K562 (cell line): Measurements from ENCODE around the gene ACSF2. TPM values are rescaled to one million over a fixed set of nuclear protein-coding genes. Genes with fewer than 3 reads are reported as not detected.

Experiments used
- CHD7 ChIP-seq: fragments of 200-600 bp; sonication (generic); IDR thresholded peaks from one replicate; pipeline ENCODE4 v1.6.1; 2012; ENCODE audit warnings: mild to moderate bottlenecking, low read depth, low read length, inconsistent platforms
- ESRRA ChIP-seq: fragments of 450-650 bp; IDR thresholded peaks from 2 replicates; pipeline ENCODE4 v1.6.1; 2014; ENCODE audit warnings: low read depth, mild to moderate bottlenecking, moderate library complexity, borderline replicate concordance
- FOXJ2 ChIP-seq: fragments of 200-800 bp; sonication (Bioruptor generic); IDR thresholded peaks from 2 replicates; pipeline ENCODE4 v1.6.1; 2016; ENCODE audit warnings: missing genetic modification characterization, missing compliant biosample characterization
- SRF ChIP-seq, 2 experiments: fragments of 250-450, 450-650 bp in 1 of 2; sonication (Bioruptor Pico) in 1 of 2; sonication (generic) in 1 of 2; formaldehyde crosslinking; IDR thresholded peaks; 2 replicates each; pipeline versions ENCODE4 v1.5.0 to v1.5.1; 2020 to 2022; ENCODE audit warnings: mild to moderate bottlenecking in 1 of 2, missing genetic modification reagents in 1 of 2
- polyA plus RNA-seq, 8 experiments: library from polyadenylated mRNA; depleted of rRNA in 4 of 8; stranded (reverse) in 5 of 8; unstranded in 3 of 8; fragments of >200 nt; fragmentation: Nextera tagmentation in 2 of 8; fragmentation: Illumina TruSeq in 1 of 8; extraction: Ambion mirVana in 2 of 8; extraction: Trizol in 1 of 8; gene quantifications; 2 replicates each; pipeline versions ENCODE4 v1.2.1 to v1.2.3, GENCODE V29; 2011 to 2014; ENCODE audit warnings: inconsistent platforms in 1 of 8, missing spikeins in 1 of 8
- total RNA-seq, 7 experiments: library from RNA; depleted of rRNA in 6 of 7; stranded (reverse); fragments of >200 nt in 6 of 7; fragmentation: Illumina TruSeq in 2 of 7; extraction: Trizol in 2 of 7; gene quantifications; 2 replicates each; pipeline versions ENCODE4 v1.2.1 to v1.2.3, GENCODE V29; 2011 to 2021; ENCODE audit warnings: low replicate concordance in 1 of 7
- TF ChIP-seq, protein P1 (sequence below), 2 experiments: IDR thresholded peaks in 1 of 2; conservative IDR thresholded peaks in 1 of 2; 2 replicates each; pipeline ENCODE4 v1.6.1; 2016; ENCODE audit warnings: low read depth in 2 of 2, mild to moderate bottlenecking in 1 of 2, missing compliant biosample characterization in 1 of 2, missing genetic modification characterization in 1 of 2, moderate library complexity in 1 of 2

ACSF2 gene
- total and polyA plus RNA-seq, 9 of the 15 experiments (the other 6 are each of a cell fraction or from before 2014, with no cell fraction given), result 0.89 to 6.1 (median 3.5) TPM

GRCh38 chr17:50499270-50499669, 73.3 kb downstream of the ACSF2 start (continued):
- TF ChIP-seq CHD7 (no peak), FOXJ2 (no peak), SRF (CRISPR knock-in tag; IDR thresholded peaks at IDR 0.05) (no peak), ESRRA (no peak)
- TF ChIP-seq, protein P1, sequence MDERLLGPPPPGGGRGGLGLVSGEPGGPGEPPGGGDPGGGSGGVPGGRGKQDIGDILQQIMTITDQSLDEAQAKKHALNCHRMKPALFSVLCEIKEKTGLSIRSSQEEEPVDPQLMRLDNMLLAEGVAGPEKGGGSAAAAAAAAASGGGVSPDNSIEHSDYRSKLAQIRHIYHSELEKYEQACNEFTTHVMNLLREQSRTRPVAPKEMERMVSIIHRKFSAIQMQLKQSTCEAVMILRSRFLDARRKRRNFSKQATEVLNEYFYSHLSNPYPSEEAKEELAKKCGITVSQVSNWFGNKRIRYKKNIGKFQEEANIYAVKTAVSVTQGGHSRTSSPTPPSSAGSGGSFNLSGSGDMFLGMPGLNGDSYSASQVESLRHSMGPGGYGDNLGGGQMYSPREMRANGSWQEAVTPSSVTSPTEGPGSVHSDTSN (CRISPR knock-in tag; IDR thresholded peaks at IDR 0.05; ENCODE audit: low read depth), result no peak
- TF ChIP-seq, protein P1 (tag; conservative IDR thresholded peaks at IDR 0.05; ENCODE audit: low read depth), result no peak
- TF ChIP-seq, all 486 proteins: peak for 0
